ENCODE results near the gene SH2B2. TPM values are rescaled to one million over a fixed set of nuclear protein-coding genes. Genes with fewer than 3 reads are reported as not detected.

SH2B2 gene
- total RNA-seq, 1 experiment from 2014 or later, result 14.7 TPM

DNA sequence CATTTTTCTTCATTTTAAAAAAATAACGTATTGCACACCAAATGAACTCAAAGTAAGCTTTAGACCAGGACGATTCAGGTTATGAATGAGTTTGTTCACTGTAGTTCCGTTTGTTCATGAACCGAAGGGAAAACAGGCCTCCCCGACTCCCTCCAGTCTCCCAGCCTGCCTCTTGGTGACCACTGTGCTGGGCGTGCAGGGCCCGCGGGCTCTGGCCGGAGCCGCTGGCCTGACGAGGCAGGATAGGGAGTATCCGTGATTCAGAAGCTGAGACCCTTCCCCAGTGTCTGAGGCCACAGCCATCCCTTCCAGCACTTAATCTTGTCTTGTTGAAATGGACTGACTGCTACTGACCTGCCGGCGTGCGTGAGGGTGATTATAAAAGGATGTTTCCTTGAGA is 30.8 kb upstream of the SH2B2 start (continued):
- no peak for TF ChIP-seq ZNF425 (CRISPR knock-in tag; conservative IDR thresholded peaks at IDR 0.05)
- no peak for TF ChIP-seq AFF4 (CRISPR knock-in tag; IDR thresholded peaks at IDR 0.05; ENCODE audit: borderline replicate concordance)

GRCh38 chr7:102258073-102258748 is 28.5 kb upstream of the SH2B2 start:
- Mint-ChIP-seq H3K27ac (peak overlapping the region; percentile 85), H3K27me3 (ENCODE audit: low read depth) (no peaks in the 10 kb centered on the region), H3K9me3 (no peaks in the 10 kb centered on the region), H3K4me3 (no peak overlapping the region), H3K36me3 (no peaks in the 10 kb centered on the region), H3K4me1 (peaks cover 12% of the 10 kb centered on the region)
- ChIA-PET CTCF (no interaction called here), POLR2A (no interaction called here)
- TF ChIP-seq, protein P1, sequence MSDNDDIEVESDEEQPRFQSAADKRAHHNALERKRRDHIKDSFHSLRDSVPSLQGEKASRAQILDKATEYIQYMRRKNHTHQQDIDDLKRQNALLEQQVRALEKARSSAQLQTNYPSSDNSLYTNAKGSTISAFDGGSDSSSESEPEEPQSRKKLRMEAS (CRISPR knock-in tag; IDR thresholded peaks at IDR 0.05), result no peak
- peak; percentile 53; the same call in 1 of the 2 replicates for TF ChIP-seq GABPB1 (CRISPR knock-in tag; IDR thresholded peaks at IDR 0.05)
- ATAC-seq (no peak), DNase-seq (ENCODE audit: low spot score) (no peak)

GRCh38 chr7:102258749-102259107 is 27.9 kb upstream of the SH2B2 start:
- ATAC-seq (no peak), DNase-seq (ENCODE audit: low spot score) (no peak)
- Mint-ChIP-seq H3K27ac (peak overlapping the region; percentile 85), H3K27me3 (ENCODE audit: low read depth) (no peaks in the 10 kb centered on the region), H3K36me3 (no peaks in the 10 kb centered on the region), H3K4me1 (peaks cover 12% of the 10 kb centered on the region), H3K9me3 (no peaks in the 10 kb centered on the region), H3K4me3 (no peak overlapping the region)
- ChIA-PET CTCF (interaction anchor here (0.6 to 1.0 kb wide), 2 partner anchors 621 to 716 kb away, joined by 3 read pairs; no protein-coding TSS in a partner anchor), POLR2A (no interaction called here)
- TF ChIP-seq CREM (CRISPR knock-in tag; IDR thresholded peaks at IDR 0.05) (no peak), FOXJ3 (CRISPR knock-in tag; IDR thresholded peaks at IDR 0.05; ENCODE audit: borderline replicate concordance) (no peak), NFATC4 (CRISPR knock-in tag; IDR thresholded peaks at IDR 0.05) (no peak), HMGA2 (CRISPR knock-in tag; IDR thresholded peaks at IDR 0.05) (no peak), JAZF1 (CRISPR knock-in tag; IDR thresholded peaks at IDR 0.05) (no peak), OVOL2 (CRISPR knock-in tag; IDR thresholded peaks at IDR 0.05; ENCODE audit: borderline replicate concordance) (no peak), FOXK1 (CRISPR knock-in tag; IDR thresholded peaks at IDR 0.05) (no peak), NFE2L1 (CRISPR knock-in tag; IDR thresholded peaks at IDR 0.05) (no peak), NFYB (CRISPR knock-in tag; conservative IDR thresholded peaks at IDR 0.05; ENCODE audit: low read depth) (no peak), EMX1 (CRISPR knock-in tag; IDR thresholded peaks at IDR 0.05) (no peak)
- TF ChIP-seq, protein P2, sequence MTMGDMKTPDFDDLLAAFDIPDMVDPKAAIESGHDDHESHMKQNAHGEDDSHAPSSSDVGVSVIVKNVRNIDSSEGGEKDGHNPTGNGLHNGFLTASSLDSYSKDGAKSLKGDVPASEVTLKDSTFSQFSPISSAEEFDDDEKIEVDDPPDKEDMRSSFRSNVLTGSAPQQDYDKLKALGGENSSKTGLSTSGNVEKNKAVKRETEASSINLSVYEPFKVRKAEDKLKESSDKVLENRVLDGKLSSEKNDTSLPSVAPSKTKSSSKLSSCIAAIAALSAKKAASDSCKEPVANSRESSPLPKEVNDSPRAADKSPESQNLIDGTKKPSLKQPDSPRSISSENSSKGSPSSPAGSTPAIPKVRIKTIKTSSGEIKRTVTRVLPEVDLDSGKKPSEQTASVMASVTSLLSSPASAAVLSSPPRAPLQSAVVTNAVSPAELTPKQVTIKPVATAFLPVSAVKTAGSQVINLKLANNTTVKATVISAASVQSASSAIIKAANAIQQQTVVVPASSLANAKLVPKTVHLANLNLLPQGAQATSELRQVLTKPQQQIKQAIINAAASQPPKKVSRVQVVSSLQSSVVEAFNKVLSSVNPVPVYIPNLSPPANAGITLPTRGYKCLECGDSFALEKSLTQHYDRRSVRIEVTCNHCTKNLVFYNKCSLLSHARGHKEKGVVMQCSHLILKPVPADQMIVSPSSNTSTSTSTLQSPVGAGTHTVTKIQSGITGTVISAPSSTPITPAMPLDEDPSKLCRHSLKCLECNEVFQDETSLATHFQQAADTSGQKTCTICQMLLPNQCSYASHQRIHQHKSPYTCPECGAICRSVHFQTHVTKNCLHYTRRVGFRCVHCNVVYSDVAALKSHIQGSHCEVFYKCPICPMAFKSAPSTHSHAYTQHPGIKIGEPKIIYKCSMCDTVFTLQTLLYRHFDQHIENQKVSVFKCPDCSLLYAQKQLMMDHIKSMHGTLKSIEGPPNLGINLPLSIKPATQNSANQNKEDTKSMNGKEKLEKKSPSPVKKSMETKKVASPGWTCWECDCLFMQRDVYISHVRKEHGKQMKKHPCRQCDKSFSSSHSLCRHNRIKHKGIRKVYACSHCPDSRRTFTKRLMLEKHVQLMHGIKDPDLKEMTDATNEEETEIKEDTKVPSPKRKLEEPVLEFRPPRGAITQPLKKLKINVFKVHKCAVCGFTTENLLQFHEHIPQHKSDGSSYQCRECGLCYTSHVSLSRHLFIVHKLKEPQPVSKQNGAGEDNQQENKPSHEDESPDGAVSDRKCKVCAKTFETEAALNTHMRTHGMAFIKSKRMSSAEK (CRISPR knock-in tag; IDR thresholded peaks at IDR 0.05; ENCODE audit: borderline replicate concordance), result no peak
- TF ChIP-seq, protein P3, sequence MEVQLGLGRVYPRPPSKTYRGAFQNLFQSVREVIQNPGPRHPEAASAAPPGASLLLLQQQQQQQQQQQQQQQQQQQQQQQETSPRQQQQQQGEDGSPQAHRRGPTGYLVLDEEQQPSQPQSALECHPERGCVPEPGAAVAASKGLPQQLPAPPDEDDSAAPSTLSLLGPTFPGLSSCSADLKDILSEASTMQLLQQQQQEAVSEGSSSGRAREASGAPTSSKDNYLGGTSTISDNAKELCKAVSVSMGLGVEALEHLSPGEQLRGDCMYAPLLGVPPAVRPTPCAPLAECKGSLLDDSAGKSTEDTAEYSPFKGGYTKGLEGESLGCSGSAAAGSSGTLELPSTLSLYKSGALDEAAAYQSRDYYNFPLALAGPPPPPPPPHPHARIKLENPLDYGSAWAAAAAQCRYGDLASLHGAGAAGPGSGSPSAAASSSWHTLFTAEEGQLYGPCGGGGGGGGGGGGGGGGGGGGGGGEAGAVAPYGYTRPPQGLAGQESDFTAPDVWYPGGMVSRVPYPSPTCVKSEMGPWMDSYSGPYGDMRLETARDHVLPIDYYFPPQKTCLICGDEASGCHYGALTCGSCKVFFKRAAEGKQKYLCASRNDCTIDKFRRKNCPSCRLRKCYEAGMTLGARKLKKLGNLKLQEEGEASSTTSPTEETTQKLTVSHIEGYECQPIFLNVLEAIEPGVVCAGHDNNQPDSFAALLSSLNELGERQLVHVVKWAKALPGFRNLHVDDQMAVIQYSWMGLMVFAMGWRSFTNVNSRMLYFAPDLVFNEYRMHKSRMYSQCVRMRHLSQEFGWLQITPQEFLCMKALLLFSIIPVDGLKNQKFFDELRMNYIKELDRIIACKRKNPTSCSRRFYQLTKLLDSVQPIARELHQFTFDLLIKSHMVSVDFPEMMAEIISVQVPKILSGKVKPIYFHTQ (CRISPR knock-in tag; IDR thresholded peaks at IDR 0.05), result no peak
- TF ChIP-seq, protein P4, sequence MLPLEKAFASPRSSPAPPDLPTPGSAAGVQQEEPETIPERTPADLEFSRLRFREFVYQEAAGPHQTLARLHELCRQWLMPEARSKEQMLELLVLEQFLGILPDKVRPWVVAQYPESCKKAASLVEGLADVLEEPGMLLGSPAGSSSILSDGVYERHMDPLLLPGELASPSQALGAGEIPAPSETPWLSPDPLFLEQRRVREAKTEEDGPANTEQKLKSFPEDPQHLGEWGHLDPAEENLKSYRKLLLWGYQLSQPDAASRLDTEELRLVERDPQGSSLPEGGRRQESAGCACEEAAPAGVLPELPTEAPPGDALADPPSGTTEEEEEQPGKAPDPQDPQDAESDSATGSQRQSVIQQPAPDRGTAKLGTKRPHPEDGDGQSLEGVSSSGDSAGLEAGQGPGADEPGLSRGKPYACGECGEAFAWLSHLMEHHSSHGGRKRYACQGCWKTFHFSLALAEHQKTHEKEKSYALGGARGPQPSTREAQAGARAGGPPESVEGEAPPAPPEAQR (CRISPR knock-in tag; IDR thresholded peaks at IDR 0.05), result no peak
